Tibial nerve (tissue), 4 donors: Measurements from ENCODE around the gene EDAR. TPM values are rescaled to one million over a fixed set of nuclear protein-coding genes. Genes with fewer than 3 reads are reported as not detected.

Source experiments
- DNase-seq, 2 donors: peaks; one replicate each; pipeline ENCODE4 v3.0.0-alpha.2; 2019; ENCODE audit warnings: low spot score in 2 of 2
- H3K27ac ChIP-seq, 4 donors: fragments of 200-600 bp; sonication (generic) in 3 of 4; one replicate each; pipeline ENCODE4 v1.5.1; 2017 to 2019; ENCODE audit warnings: mild to moderate bottlenecking in 1 of 4
- H3K27me3 ChIP-seq, 2 donors: fragments of 200-600 bp; sonication (generic) in 1 of 2; one replicate each; pipeline versions ENCODE4 v1.5.1 to v1.6.0; 2017 to 2019
- H3K36me3 ChIP-seq, 3 donors: fragments of 200-600 bp; sonication (generic); one replicate each; pipeline ENCODE4 v1.5.1; 2018 to 2019
- H3K4me1 ChIP-seq, 4 donors: fragments of 200-600 bp; sonication (generic) in 3 of 4; one replicate each; pipeline ENCODE4 v1.5.1; 2017 to 2019
- H3K4me3 ChIP-seq, 4 donors: fragments of 200-600 bp; sonication (generic) in 3 of 4; one replicate each; pipeline ENCODE4 v1.5.1; 2017 to 2019; ENCODE audit warnings: mild to moderate bottlenecking in 1 of 4, moderate library complexity in 1 of 4
- H3K9me3 ChIP-seq, 4 donors: fragments of 200-600 bp; sonication (generic) in 3 of 4; one replicate each; pipeline ENCODE4 v1.5.1; 2017 to 2019
- EP300 ChIP-seq, 2 donors: sonication (generic); formaldehyde crosslinking; IDR thresholded peaks; one replicate each; pipeline ENCODE4 v1.6.1; 2017; ENCODE audit warnings: antibody characterized with exemption in 2 of 2, mild to moderate bottlenecking in 1 of 2
- POLR2A ChIP-seq, 2 donors: fragments of 450-650 bp; IDR thresholded peaks; one replicate each; pipeline ENCODE4 v1.6.1; 2017; ENCODE audit warnings: antibody characterized with exemption in 2 of 2, mild to moderate bottlenecking in 2 of 2, moderate library complexity in 2 of 2
- WGBS, 2 donors: methylation state at CpG; one replicate each; pipeline ENCODE4 v1.1.5; 2018; 5-methylcytosine and 5-hydroxymethylcytosine counted together
- total RNA-seq, 4 donors: library from RNA; depleted of rRNA; stranded (reverse); fragments of >200 nt; gene quantifications; one replicate each; pipeline ENCODE4 v1.1.0, GENCODE V29; 2016
- TF ChIP-seq, protein P1 (sequence below), 5 experiments: fragments of 200-600 bp in 3 of 5; fragments of 450-650 bp in 2 of 5; sonication (generic) in 3 of 5; IDR thresholded peaks; one replicate each; pipeline ENCODE4 v1.5.1; 2016 to 2019; ENCODE audit warnings: antibody characterized with exemption in 5 of 5, mild to moderate bottlenecking in 3 of 5, moderate library complexity in 2 of 5

EDAR gene
- total RNA-seq, 4 donors from 2014 or later = under 0.01 TPM; not detected in 3

DNA sequence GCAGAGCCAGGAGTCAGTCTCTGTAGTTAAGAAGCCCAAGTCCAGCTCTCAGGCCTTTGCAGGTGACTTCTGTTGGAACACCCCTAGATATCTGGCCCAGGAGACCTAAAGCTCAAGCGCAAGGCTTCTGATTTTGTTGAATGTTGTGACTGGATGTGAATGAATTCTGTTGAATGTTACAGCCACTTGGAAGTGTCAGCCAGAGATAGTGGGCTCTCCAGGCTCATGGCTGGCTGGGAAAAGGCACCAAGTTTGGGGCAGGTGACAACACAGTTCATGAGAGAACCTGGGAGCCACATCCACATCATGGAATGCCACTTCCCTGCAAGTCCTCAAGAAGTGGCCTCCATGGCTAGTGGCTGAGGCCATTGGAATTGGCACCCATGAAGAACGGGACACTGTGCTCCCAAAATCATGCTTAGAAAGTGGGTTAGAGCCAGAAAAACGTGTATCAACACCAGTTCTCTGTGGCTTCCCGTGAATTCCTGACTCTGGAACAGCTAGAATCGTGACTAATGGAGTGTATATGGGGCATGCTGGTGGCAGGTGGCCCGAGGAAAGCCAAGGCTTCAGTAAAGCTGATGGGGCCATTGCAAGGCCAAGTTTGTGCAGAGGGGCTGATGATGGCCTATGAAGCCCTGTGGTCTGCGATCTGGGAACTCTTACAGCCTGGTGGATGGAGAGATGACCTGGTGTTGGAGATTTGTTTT, 30.2 kb downstream of the EDAR start:
- H3K4me3 ChIP-seq = no peak overlapping the region
- H3K27ac ChIP-seq = no peak overlapping the region
- H3K27me3 ChIP-seq = no peaks in the 10 kb centered on the region
- no peaks in the 10 kb centered on the region for H3K9me3 ChIP-seq
- TF ChIP-seq EP300 (IDR thresholded peaks at IDR 0.05) = no peak
- TF ChIP-seq POLR2A (IDR thresholded peaks at IDR 0.05) = no peak
- TF ChIP-seq, protein P1, sequence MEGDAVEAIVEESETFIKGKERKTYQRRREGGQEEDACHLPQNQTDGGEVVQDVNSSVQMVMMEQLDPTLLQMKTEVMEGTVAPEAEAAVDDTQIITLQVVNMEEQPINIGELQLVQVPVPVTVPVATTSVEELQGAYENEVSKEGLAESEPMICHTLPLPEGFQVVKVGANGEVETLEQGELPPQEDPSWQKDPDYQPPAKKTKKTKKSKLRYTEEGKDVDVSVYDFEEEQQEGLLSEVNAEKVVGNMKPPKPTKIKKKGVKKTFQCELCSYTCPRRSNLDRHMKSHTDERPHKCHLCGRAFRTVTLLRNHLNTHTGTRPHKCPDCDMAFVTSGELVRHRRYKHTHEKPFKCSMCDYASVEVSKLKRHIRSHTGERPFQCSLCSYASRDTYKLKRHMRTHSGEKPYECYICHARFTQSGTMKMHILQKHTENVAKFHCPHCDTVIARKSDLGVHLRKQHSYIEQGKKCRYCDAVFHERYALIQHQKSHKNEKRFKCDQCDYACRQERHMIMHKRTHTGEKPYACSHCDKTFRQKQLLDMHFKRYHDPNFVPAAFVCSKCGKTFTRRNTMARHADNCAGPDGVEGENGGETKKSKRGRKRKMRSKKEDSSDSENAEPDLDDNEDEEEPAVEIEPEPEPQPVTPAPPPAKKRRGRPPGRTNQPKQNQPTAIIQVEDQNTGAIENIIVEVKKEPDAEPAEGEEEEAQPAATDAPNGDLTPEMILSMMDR (IDR thresholded peaks at IDR 0.05) = no peak
- no peaks in the 10 kb centered on the region for H3K36me3 ChIP-seq
- DNase-seq = no peak
- H3K4me1 ChIP-seq = peaks cover 0 to 5% (median 0%) of the 10 kb centered on the region in 4 donors
- WGBS, 2 donors = 87 to 95% methylated on average over 7 of the region's 7 CpGs

DNA sequence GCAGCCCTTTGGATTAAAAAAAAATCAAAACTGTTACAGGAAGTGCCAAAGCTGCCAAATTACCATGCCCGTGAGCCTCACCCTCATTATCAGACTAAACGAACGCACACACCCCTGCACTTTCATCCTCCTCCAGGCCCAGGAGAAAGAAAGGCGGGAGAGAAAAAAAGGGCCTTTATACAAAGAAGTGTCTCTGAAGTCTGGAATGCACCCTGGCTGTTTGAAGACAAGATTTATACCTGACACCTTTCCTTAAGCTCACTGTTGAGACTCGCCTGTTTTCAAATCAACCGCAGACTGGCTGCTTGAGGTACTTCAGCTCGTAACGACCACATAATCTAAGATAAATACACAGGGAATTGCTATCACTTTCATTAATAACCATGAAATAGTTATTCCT, 31.0 kb downstream of the EDAR start:
- 44 to 63% methylated on average over 8 of the region's 8 CpGs for WGBS, 2 donors
- H3K36me3 ChIP-seq = no peaks in the 10 kb centered on the region
- no peaks in the 10 kb centered on the region for H3K9me3 ChIP-seq
- H3K27ac ChIP-seq = no peak overlapping the region
- TF ChIP-seq EP300 (IDR thresholded peaks at IDR 0.05) = no peak
- no peak for TF ChIP-seq POLR2A (IDR thresholded peaks at IDR 0.05)
- TF ChIP-seq, protein P1 (IDR thresholded peaks at IDR 0.05) = no peak
- peaks cover 0 to 5% (median 0%) of the 10 kb centered on the region in 4 donors for H3K4me1 ChIP-seq
- no peaks in the 10 kb centered on the region for H3K27me3 ChIP-seq
- DNase-seq = no peak
- H3K4me3 ChIP-seq = no peak overlapping the region

DNA sequence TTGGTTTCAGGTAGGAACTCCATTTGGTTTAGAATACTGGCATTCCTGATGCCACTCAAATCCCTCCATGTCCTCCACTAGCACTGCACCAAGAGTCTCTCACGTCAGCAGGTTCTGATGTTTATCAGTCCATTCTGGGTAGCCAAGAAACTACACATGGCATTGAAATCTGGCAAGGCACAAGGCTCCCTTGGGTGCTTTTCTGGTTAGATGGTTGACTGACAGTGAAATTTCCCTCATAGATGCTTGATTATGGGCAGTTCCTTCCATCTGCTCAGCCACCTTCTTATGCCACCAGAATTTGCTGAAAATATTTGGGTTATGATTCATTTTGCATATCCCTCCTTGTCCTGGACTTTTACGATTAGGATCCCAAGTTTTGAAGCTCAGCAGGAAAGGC, 32.6 kb downstream of the EDAR start:
- no peaks in the 10 kb centered on the region for H3K36me3 ChIP-seq
- H3K27me3 ChIP-seq = no peaks in the 10 kb centered on the region

DNA sequence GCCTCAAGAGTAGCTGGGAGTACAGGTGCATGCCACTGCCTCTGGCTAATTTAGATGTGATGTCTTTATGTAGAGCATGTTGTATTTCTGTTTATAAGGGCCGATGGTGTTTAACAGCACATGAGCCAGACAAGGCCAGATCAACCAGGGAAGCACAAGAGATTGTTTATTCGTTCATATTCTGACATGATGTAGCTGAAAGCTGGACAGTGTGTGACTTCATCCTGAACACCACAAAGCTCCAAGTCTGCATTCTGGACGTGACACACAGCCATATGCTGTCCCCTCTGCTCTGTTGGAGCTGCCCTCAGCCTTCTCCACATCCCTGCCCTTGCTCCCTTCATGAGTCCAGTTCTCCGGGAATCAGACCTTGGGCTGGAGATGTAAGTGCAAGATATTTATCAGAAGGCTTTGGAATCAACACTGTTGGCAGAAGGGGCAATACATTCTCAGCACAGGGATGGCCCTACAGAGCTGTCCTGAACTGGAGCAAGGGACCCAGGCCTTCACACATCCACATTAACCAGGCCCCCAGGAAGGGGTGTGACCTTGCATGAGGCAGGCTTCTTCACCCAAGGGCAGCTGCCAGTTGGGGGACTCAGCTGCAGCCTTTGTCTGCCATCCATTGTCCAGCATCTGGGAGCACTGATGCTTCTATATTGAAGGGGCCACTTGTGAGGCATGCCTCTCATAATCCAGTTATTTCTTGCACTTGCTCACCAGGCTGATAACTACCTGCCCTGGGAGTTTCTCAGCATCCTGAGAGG, 38.5 kb downstream of the EDAR start:
- peaks cover 0 to 33% (median 5%) of the 10 kb centered on the region in 4 donors for H3K9me3 ChIP-seq
- TF ChIP-seq EP300 (IDR thresholded peaks at IDR 0.05) (no peak), POLR2A (IDR thresholded peaks at IDR 0.05) (no peak)
- TF ChIP-seq, protein P1 (IDR thresholded peaks at IDR 0.05) = no peak
- WGBS, 2 donors = 63% methylated on average over 4 of the region's 4 CpGs
- no peak for DNase-seq
- H3K36me3 ChIP-seq = no peaks in the 10 kb centered on the region
- no peak overlapping the region for H3K27ac ChIP-seq
- no peak overlapping the region for H3K4me3 ChIP-seq
- no peaks in the 10 kb centered on the region for H3K27me3 ChIP-seq
- no peaks in the 10 kb centered on the region for H3K4me1 ChIP-seq

More for the DNA sequence above, 32.6 kb downstream of the EDAR start:
- H3K4me3 ChIP-seq = no peak overlapping the region
- peaks cover 0 to 13% (median 3%) of the 10 kb centered on the region in 4 donors for H3K9me3 ChIP-seq
- WGBS, 2 donors = 69 to 94% methylated on average over 2 of the region's 2 CpGs
- H3K27ac ChIP-seq = no peak overlapping the region
- H3K4me1 ChIP-seq = peaks cover 0 to 5% (median 0%) of the 10 kb centered on the region in 4 donors
- TF ChIP-seq EP300 (IDR thresholded peaks at IDR 0.05) (no peak), POLR2A (IDR thresholded peaks at IDR 0.05) (no peak)
- TF ChIP-seq, protein P1 (IDR thresholded peaks at IDR 0.05) = no peak
- DNase-seq = no peak
